Measurements from ENCODE around the gene STAG3.
"Not testable (repeated sequence)": the region's sequence is repeated elsewhere in the genome, so short reads cannot be mapped to it uniquely, and the experiment has no call there.

Gene STAG3

DNA sequence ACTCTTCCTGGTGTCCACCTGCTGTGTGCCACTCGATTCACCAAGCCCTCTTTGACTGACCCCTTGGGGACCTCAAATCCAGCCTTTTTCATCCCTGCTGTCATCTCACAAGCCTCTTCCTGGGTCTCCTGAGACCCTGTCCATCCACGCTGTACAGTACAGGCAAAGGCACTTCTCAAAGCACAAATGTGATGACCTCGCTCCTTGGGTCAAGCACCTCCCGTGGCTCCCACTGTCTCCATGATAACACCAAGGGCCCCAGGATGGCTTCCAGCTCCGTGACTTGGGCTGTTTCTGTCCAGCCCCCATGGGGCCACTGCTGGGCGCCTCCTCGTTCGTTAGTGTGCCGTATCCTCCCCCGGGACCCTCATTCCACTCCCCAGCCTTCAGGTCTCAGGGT lies 70.8 kb downstream of the STAG3 start:
- no peak for DNase-seq

GRCh38 chr7:100257017-100257416 lies 79.3 kb downstream of the STAG3 start:
- no peak for DNase-seq

GRCh38 chr7:100259984-100260383 lies 82.3 kb downstream of the STAG3 start:
- DNase-seq: not testable (repeated sequence)

DNA sequence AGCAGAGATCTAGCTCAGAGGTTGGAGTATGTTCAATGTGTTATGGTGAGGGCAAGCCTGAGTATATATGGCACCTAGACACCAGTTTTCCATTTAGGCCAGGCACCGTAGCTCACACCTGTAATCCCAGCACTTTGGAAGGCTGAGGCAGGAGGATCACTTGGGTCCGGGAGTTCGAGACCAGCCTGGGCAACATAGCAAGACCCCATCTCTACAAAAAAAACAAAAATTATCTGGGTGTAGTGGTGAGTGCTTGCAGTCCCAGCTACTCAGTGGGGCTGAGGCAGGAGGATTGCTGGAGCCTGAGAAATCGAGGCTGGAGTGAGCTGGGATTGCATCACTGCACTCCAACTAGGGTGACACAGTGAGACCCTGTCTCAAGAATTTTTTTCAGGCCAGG lies 85.2 kb downstream of the STAG3 start:
- not testable (repeated sequence) for DNase-seq
